Measurements from ENCODE around the gene MESP2. TPM values are rescaled to one million over a fixed set of nuclear protein-coding genes. Genes with fewer than 3 reads are reported as not detected.

The MESP2 gene
- total RNA-seq, 1 experiment from 2014 or later, result 1.1 TPM

GRCh38 chr15:89806559-89807550, 30.7 kb downstream of the MESP2 start:
- intact Hi-C loops (cut with micrococcal nuclease; ENCODE audit: unreplicated experiment) (no loop called here), in situ Hi-C loops (cut with HindIII; ENCODE audit: low pct_unique_long_range_greater_than_20kb, low sequenced_read_pairs) (no loop called here)
- no peaks in the 10 kb centered on the region for H3K9me3 ChIP-seq (ENCODE audit: control insufficient read depth, insufficient read depth, low read depth, low read length)
- DNase-seq (ENCODE audit: low read depth, low spot score) (no peak), ATAC-seq (no peak)
- no peak overlapping the region for H3K27ac ChIP-seq (ENCODE audit: low read length)
- ChIA-PET POLR2A (no interaction called here), CTCF (no interaction called here)
- H3K4me3 ChIP-seq (ENCODE audit: low read depth in 2 of 2, low read length in 2 of 2), result no peak overlapping the region
- peaks cover 20% of the 10 kb centered on the region for H3K4me1 ChIP-seq (ENCODE audit: control insufficient read depth, insufficient read depth, low read length)
- BruUV-seq (replicated peaks), result no TSS peak
- TF ChIP-seq POLR2AphosphoS5 (IDR thresholded peaks at IDR 0.05; ENCODE audit: low read depth, low read length) (no peak), SIN3A (IDR thresholded peaks at IDR 0.05; ENCODE audit: borderline replicate concordance, insufficient read depth, low read depth, low read length) (no peak), TCF7L2 (IDR thresholded peaks at IDR 0.05; ENCODE audit: low read depth, low read length) (no peak), REST (IDR thresholded peaks at IDR 0.05; ENCODE audit: insufficient read depth in 1 of 2, low read depth in 2 of 2, low read length in 1 of 2) (no peak), CTCF (IDR thresholded peaks at IDR 0.05) (no peak)
- H3K27me3 ChIP-seq (ENCODE audit: control insufficient read depth, insufficient read depth, low read length), result no peaks in the 10 kb centered on the region
- 0 out of 2 replicates have a peak, but pooled peaks cover 1% of the 10 kb centered on the region for H3K36me3 ChIP-seq (ENCODE audit: control insufficient read depth, insufficient read depth, low read length)

- Histone ChIP-seq H3K9me3 (ENCODE audit: control insufficient read depth, insufficient read depth, low read depth, low read length) (no peaks in the 10 kb centered on the region), H3K4me1 (ENCODE audit: control insufficient read depth, insufficient read depth, low read length) (peaks cover 28% of the 10 kb centered on the region), H3K27ac (ENCODE audit: low read length) (no peak overlapping the region), H3K4me3 (ENCODE audit: low read depth in 2 of 2, low read length in 2 of 2) (no peak overlapping the region), H3K27me3 (ENCODE audit: control insufficient read depth, insufficient read depth, low read length) (no peaks in the 10 kb centered on the region), H3K36me3 (ENCODE audit: control insufficient read depth, insufficient read depth, low read length) (no peaks in the 10 kb centered on the region)
- no peak for DNase-seq (ENCODE audit: low read depth, low spot score)
- intact Hi-C loops (cut with micrococcal nuclease; ENCODE audit: unreplicated experiment) (no loop called here), in situ Hi-C loops (cut with HindIII; ENCODE audit: low pct_unique_long_range_greater_than_20kb, low sequenced_read_pairs) (no loop called here)
- ChIA-PET CTCF (no interaction called here), POLR2A (no interaction called here)
- no peak for ATAC-seq
- BruUV-seq (replicated peaks), result no TSS peak
- TF ChIP-seq REST (IDR thresholded peaks at IDR 0.05; ENCODE audit: insufficient read depth in 1 of 2, low read depth in 2 of 2, low read length in 1 of 2), result no peak
- TF ChIP-seq TCF7L2 (IDR thresholded peaks at IDR 0.05; ENCODE audit: low read depth, low read length), result no peak
- no peak for TF ChIP-seq POLR2AphosphoS5 (IDR thresholded peaks at IDR 0.05; ENCODE audit: low read depth, low read length)
- no peak for TF ChIP-seq CTCF (IDR thresholded peaks at IDR 0.05)
- no peak for TF ChIP-seq SIN3A (IDR thresholded peaks at IDR 0.05; ENCODE audit: borderline replicate concordance, insufficient read depth, low read depth, low read length)
Observed at GRCh38 chr15:89807689-89808088, 31.6 kb downstream of the MESP2 start.
